ENCODE measurements around the gene ZBTB8OS. TPM values are rescaled to one million over a fixed set of nuclear protein-coding genes. Genes with fewer than 3 reads are reported as not detected.

ZBTB8OS gene
- total RNA-seq, 5 donors from 2014 or later (not counting 1 experiment from before 2014, with no cell fraction given) = 34.6 to 53.3 (median 42.7) TPM

DNA sequence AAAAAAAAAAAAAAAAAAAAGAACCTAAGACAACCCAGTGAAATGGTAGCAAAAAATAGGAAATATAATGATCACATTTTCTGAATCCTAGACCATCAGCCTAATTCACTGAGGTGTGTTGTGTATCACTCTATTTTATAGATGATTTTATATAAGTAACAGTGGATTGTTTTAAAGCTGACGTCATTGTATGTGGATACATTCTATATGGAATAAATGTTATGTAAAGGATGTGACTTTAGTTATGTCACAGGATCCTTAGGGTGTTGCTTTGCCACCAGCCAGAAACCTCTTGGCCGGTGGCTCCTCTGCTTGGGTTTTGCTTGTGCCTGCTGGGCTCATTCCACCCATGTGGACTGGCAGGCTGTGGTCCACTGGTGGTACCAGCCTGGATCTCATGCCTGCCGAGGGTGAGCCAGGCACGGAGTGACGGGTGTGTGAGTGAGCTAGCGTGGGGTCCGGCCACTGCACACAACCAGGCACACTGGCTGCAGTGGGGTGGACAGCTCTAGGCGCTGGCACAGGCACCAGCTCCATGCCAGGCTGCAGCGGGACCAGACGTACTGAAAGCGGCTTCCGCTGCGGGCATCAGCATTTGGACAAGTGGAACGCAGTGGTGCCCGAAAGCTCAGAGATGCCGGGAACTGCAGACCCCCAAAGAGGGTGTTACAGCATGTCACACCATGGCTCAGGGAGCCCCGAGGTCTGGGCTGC is 44.5 kb downstream of the ZBTB8OS start:
- H3K4me3 Mint-ChIP-seq = no peak overlapping the region
- POLR2A ChIA-PET = no interaction called here
- CTCF ChIA-PET = no interaction called here
- Histone ChIP-seq H3K9me3 (no peaks in the 10 kb centered on the region), H3K4me1 (ENCODE audit: control insufficient read depth in 1 of 2, extremely low read depth in 1 of 2, insufficient read depth in 2 of 2, low read length in 2 of 2) (no peaks in the 10 kb centered on the region), H3K27me3 (replicated peaks in 1 of 2; ENCODE audit: control insufficient read depth in 2 of 2, extremely low read depth in 1 of 2, insufficient read depth in 2 of 2, low read length in 1 of 2) (peaks cover 0 to under 1% of the 10 kb centered on the region in 2 experiments), H3K4me3 (ENCODE audit: control insufficient read depth in 1 of 2, extremely low read depth in 1 of 2, low read length in 1 of 2) (no peak overlapping the region), H3K27ac (ENCODE audit: low read length) (no peak overlapping the region), H3K36me3 (ENCODE audit: control insufficient read depth in 2 of 2, extremely low read depth in 1 of 2, insufficient read depth in 1 of 2, low read length in 1 of 2) (no peaks in the 10 kb centered on the region)
- no peak for DNase-seq
- no peaks in the 10 kb centered on the region for H3K36me3 Mint-ChIP-seq
- H3K4me1 Mint-ChIP-seq = no peaks in the 10 kb centered on the region
- no peak for ATAC-seq (replicated peaks in 1 of 4)
- no peaks in the 10 kb centered on the region for H3K27me3 Mint-ChIP-seq
- 96% methylated on average over 16 of the region's 17 CpGs for WGBS (ENCODE audit: insufficient coverage)
- H3K9me3 Mint-ChIP-seq = no peaks in the 10 kb centered on the region
- H3K27ac Mint-ChIP-seq = no peak overlapping the region

DNA sequence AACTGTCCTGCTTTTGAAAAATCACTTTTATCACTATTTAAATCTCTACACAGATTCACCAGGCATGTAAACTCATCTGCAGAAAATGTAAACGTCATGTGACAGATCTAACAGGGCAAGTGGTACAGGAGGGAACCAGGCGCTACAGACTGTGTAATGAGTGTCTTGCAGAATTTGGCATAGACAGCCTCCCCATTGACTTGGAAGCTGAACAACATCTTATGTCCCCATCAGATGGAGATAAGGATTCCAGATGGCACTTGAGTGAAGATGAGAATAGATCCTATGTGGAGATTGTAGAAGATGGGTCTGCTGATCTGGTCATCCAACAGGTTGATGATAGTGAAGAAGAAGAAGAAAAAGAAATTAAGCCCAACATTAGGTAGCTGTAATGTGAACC is 50.3 kb downstream of the ZBTB8OS start:
- H3K27ac Mint-ChIP-seq = no peak overlapping the region
- ATAC-seq (replicated peaks in 1 of 4) (no peak), DNase-seq (no peak)
- Histone ChIP-seq H3K4me1 (ENCODE audit: control insufficient read depth in 1 of 2, extremely low read depth in 1 of 2, insufficient read depth in 2 of 2, low read length in 2 of 2) (no peaks in the 10 kb centered on the region), H3K36me3 (ENCODE audit: control insufficient read depth in 2 of 2, extremely low read depth in 1 of 2, insufficient read depth in 1 of 2, low read length in 1 of 2) (no peaks in the 10 kb centered on the region), H3K4me3 (ENCODE audit: control insufficient read depth in 1 of 2, extremely low read depth in 1 of 2, low read length in 1 of 2) (no peak overlapping the region), H3K27ac (ENCODE audit: low read length) (no peak overlapping the region), H3K27me3 (replicated peaks in 1 of 2; ENCODE audit: control insufficient read depth in 2 of 2, extremely low read depth in 1 of 2, insufficient read depth in 2 of 2, low read length in 1 of 2) (no peaks in the 10 kb centered on the region), H3K9me3 (no peaks in the 10 kb centered on the region)
- no peaks in the 10 kb centered on the region for H3K36me3 Mint-ChIP-seq
- ChIA-PET POLR2A (interaction anchor here in 1 of 2 donors (0.5 kb wide), 1 partner anchor 278 kb away, joined by 3 read pairs; no protein-coding TSS in a partner anchor), CTCF (interaction anchor here in 1 of 2 donors (0.5 kb wide), 1 partner anchor 24 kb away, joined by 3 read pairs; no protein-coding TSS in a partner anchor)
- WGBS (ENCODE audit: insufficient coverage) = no CpG with 5 or more reads among the region's 2 CpGs
- H3K4me3 Mint-ChIP-seq = no peak overlapping the region
- H3K9me3 Mint-ChIP-seq = no peaks in the 10 kb centered on the region
- H3K27me3 Mint-ChIP-seq = no peaks in the 10 kb centered on the region
- H3K4me1 Mint-ChIP-seq = no peaks in the 10 kb centered on the region

DNA sequence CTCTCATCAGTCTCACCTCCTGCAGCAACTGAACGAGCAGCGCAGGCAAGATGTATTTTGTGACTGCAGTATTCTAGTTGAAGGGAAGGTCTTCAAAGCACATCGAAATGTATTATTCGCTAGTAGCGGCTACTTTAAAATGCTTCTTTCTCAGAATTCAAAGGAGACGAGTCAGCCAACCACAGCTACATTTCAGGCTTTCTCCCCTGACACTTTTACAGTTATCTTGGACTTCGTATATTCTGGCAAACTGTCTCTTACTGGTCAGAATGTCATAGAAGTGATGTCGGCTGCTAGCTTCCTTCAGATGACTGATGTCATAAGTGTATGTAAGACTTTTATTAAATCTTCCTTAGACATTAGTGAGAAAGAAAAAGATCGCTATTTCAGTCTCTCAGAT is 57.4 kb downstream of the ZBTB8OS start:
- POLR2A ChIA-PET = no interaction called here
- no peaks in the 10 kb centered on the region for H3K9me3 Mint-ChIP-seq
- H3K4me3 Mint-ChIP-seq = no peak overlapping the region
- H3K9me3 ChIP-seq = no peaks in the 10 kb centered on the region
- H3K4me1 ChIP-seq (ENCODE audit: control insufficient read depth in 1 of 2, extremely low read depth in 1 of 2, insufficient read depth in 2 of 2, low read length in 2 of 2) = no peaks in the 10 kb centered on the region
- H3K27me3 ChIP-seq (replicated peaks in 1 of 2; ENCODE audit: control insufficient read depth in 2 of 2, extremely low read depth in 1 of 2, insufficient read depth in 2 of 2, low read length in 1 of 2) = no peaks in the 10 kb centered on the region
- H3K4me3 ChIP-seq (ENCODE audit: control insufficient read depth in 1 of 2, extremely low read depth in 1 of 2, low read length in 1 of 2) = no peak overlapping the region
- no peaks in the 10 kb centered on the region for H3K4me1 Mint-ChIP-seq
- ATAC-seq (replicated peaks in 1 of 4) = no peak
- no peak overlapping the region for H3K27ac ChIP-seq (ENCODE audit: low read length)
- no peaks in the 10 kb centered on the region for H3K36me3 ChIP-seq (ENCODE audit: control insufficient read depth in 2 of 2, extremely low read depth in 1 of 2, insufficient read depth in 1 of 2, low read length in 1 of 2)
- DNase-seq = no peak
- H3K27me3 Mint-ChIP-seq = no peaks in the 10 kb centered on the region
- H3K36me3 Mint-ChIP-seq = no peaks in the 10 kb centered on the region
- H3K27ac Mint-ChIP-seq = no peak overlapping the region
- CTCF ChIA-PET = no interaction called here
- WGBS (ENCODE audit: insufficient coverage) = 93% methylated on average over 4 of the region's 9 CpGs

DNA sequence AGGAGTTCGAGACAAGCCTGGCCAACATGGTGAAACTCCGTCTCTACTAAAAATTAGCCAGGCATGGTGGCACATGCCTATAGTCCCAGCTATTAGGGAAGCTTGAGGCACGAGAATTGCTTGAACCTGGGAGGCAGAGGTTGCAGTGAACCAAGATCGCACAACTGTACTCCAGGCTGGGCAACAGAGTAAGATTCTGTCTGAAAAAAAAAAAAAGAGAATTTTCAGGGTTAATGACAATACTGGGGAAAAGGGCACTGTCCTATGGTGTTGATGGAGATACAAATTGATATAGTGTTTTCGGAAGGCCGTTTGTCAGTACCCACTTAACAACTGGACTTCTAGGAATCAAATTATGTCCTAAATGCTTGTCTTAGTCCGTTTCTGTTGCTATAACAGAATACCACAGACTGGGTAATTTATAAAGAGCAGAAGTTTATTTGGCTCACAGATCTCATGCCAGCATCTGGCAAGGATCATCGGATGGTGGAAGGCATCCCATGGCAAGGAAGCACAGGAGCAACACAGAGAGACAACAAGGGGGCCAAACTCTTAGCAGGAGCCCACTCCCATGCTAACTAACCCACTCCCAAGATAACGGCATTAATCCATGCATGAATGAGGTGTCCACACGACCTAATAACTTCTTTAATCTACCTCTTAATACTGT is 69.9 kb downstream of the ZBTB8OS start:
- ATAC-seq (replicated peaks in 1 of 4) (no peak), DNase-seq (no peak)
- H3K4me1 Mint-ChIP-seq = no peaks in the 10 kb centered on the region
- WGBS (ENCODE audit: insufficient coverage) = 89% methylated on average over 5 of the region's 10 CpGs
- no peak overlapping the region for H3K27ac Mint-ChIP-seq
- no peaks in the 10 kb centered on the region for H3K4me1 ChIP-seq (ENCODE audit: control insufficient read depth in 1 of 2, extremely low read depth in 1 of 2, insufficient read depth in 2 of 2, low read length in 2 of 2)
- H3K9me3 ChIP-seq = no peaks in the 10 kb centered on the region
- H3K27ac ChIP-seq (ENCODE audit: low read length) = no peak overlapping the region
- H3K36me3 Mint-ChIP-seq = no peaks in the 10 kb centered on the region
- H3K27me3 Mint-ChIP-seq = peaks cover 0 to 3% of the 10 kb centered on the region in 2 donors
- peaks cover 0 to 5% of the 10 kb centered on the region in 2 experiments for H3K27me3 ChIP-seq (replicated peaks in 1 of 2; ENCODE audit: control insufficient read depth in 2 of 2, extremely low read depth in 1 of 2, insufficient read depth in 2 of 2, low read length in 1 of 2)
- CTCF ChIA-PET = no interaction called here
- H3K4me3 ChIP-seq (ENCODE audit: control insufficient read depth in 1 of 2, extremely low read depth in 1 of 2, low read length in 1 of 2) = no peak overlapping the region
- POLR2A ChIA-PET = no interaction called here
- H3K36me3 ChIP-seq (ENCODE audit: control insufficient read depth in 2 of 2, extremely low read depth in 1 of 2, insufficient read depth in 1 of 2, low read length in 1 of 2) = no peaks in the 10 kb centered on the region
- no peak overlapping the region for H3K4me3 Mint-ChIP-seq
- no peaks in the 10 kb centered on the region for H3K9me3 Mint-ChIP-seq

Other genes starting within 250 kb of the ZBTB8OS start
- gene ZBTB8B, start 185.5 kb downstream of the ZBTB8OS start, total RNA-seq = under 1 TPM in 1 of 5 donors, not detected in 4; 0.03 TPM
- gene ZBTB8A, start 111.1 kb downstream of the ZBTB8OS start, total RNA-seq = under 1 TPM in 4 of 5 donors, not detected in 1; 0.05 to 0.13 (median 0.11) TPM
- gene RBBP4, start 658 bp upstream of the ZBTB8OS start, total RNA-seq = 100 to 1,000 TPM; 150 to 162 (median 158) TPM
- under 1 TPM in 1 of 5 donors, not detected in 4; 0.07 TPM for gene SYNC, start 52.2 kb upstream of the ZBTB8OS start, total RNA-seq
- 100 to 1,000 TPM in 3 of 5 donors, 10 to 100 TPM in 2; 88.9 to 197 (median 172) TPM for gene YARS1, start 166.8 kb upstream of the ZBTB8OS start, total RNA-seq
- 10 to 100 TPM; 46.6 to 77.6 (median 63.6) TPM for gene S100PBP, start 167.1 kb upstream of the ZBTB8OS start, total RNA-seq
- not detected for gene FNDC5, start 220.4 kb upstream of the ZBTB8OS start, total RNA-seq
- gene HPCA, start 235.9 kb upstream of the ZBTB8OS start, total RNA-seq = under 1 TPM in 2 of 5 donors, not detected in 3; 0.45 to 0.54 TPM